Ishikawa (cell line): ENCODE data around the gene HEATR9.

ENCODE experiments used
- CREB1 ChIP-seq: IDR thresholded peaks from 2 replicates; pipeline ENCODE4 v1.6.1; 2012; ENCODE audit warnings: low read depth
- NFIC ChIP-seq: IDR thresholded peaks from 2 replicates; pipeline ENCODE4 v1.6.1; 2012
- RAD21 ChIP-seq: IDR thresholded peaks from 2 replicates; pipeline ENCODE4 v1.6.1; 2012; ENCODE audit warnings: low read depth

GRCh38 chr17:35846055-35846809, 22.5 kb downstream of the HEATR9 start:
- TF ChIP-seq CREB1 = no peak
- TF ChIP-seq NFIC = no peak
- TF ChIP-seq RAD21 = no peak
